Measurements from ENCODE around the gene CEACAM18. TPM values are rescaled to one million over a fixed set of nuclear protein-coding genes. Genes with fewer than 3 reads are reported as not detected.

Gene CEACAM18
- total and polyA plus RNA-seq, 10 of the 15 experiments (the other 5 are each of a cell fraction or from before 2014, with no cell fraction given) = not detected

DNA sequence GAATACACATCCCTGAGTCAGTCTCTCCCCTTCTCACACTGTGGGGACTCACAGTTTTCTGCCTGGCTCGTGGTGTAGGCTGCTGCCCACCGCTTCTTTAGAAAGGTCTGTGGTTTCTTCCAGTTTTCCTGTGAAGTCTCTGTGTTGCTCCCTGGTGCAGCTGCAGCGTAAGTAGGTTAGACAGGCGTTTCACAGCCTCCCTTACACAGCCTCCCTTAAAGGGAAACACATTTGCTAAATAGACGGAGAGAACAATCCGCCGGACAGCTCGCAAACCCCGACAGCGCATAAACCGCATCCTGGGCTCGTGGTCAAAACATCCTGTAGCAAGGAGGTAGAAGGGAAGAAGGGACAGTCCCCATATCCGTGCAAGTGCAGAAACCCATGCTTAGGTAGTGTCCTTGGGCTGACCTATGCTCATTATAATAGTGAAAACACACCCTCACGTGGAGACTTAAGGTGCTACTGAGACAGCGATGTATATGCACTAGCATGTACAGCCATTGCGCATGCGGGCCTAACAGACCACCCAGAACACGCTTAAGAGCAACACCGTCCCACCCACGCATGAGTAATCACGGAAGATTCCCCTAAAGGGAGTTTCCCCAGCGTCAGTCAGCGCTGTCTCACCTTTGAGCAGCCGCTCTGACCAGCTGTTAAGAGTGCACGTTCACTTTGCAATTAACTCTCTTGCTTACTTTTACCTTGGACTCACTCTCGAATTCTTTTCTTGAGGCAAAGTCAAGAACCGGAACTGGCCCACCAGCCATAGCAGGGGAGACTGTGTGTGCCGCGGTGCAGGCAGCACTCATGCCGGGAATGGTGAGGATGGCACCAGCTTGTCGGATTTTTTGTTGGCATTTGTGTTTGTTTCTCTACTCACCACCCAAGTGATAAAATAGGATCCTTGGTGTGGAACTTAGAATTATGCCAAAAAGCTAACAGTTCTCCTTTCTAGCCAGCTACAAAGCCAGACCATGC lies 36.6 kb upstream of the CEACAM18 start (continued):
- TF ChIP-seq, protein P1, sequence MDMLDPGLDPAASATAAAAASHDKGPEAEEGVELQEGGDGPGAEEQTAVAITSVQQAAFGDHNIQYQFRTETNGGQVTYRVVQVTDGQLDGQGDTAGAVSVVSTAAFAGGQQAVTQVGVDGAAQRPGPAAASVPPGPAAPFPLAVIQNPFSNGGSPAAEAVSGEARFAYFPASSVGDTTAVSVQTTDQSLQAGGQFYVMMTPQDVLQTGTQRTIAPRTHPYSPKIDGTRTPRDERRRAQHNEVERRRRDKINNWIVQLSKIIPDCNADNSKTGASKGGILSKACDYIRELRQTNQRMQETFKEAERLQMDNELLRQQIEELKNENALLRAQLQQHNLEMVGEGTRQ (IDR thresholded peaks at IDR 0.05; ENCODE audit: borderline replicate concordance, low read depth, low read length) = no peak; the same call in 1 of the 2 replicates
- TF ChIP-seq MYB (IDR thresholded peaks at IDR 0.05; ENCODE audit: borderline replicate concordance, low read depth, low read length) (no peak), KLF5 (IDR thresholded peaks at IDR 0.05; ENCODE audit: partially characterized antibody) (no peak), ZNF384 (IDR thresholded peaks at IDR 0.05; ENCODE audit: borderline replicate concordance, low read depth, low read length) (no peak), SPI1 (IDR thresholded peaks at IDR 0.05; ENCODE audit: borderline replicate concordance, insufficient read depth, low read depth, low read length) (no peak), ESRRA (IDR thresholded peaks at IDR 0.05; ENCODE audit: low read length) (peak; percentile 94), DPF2 (IDR thresholded peaks at IDR 0.05) (peak; percentile 72; the same call in 1 of the 2 replicates), POLR2AphosphoS5 (IDR thresholded peaks at IDR 0.05; ENCODE audit: low read length) (no peak), TARDBP (IDR thresholded peaks at IDR 0.05; ENCODE audit: borderline replicate concordance) (no peak), EZH2 (IDR thresholded peaks at IDR 0.05; ENCODE audit: borderline replicate concordance, control insufficient read depth, low read depth, low read length) (no peak), ZNF274 (IDR thresholded peaks at IDR 0.05; ENCODE audit: insufficient read depth, insufficient read length) (no peak), MYC (IDR thresholded peaks at IDR 0.05; ENCODE audit: insufficient read depth, insufficient read length, insufficient replicate concordance, low read length, severe bottlenecking) (no peak), SRF (IDR thresholded peaks at IDR 0.05; ENCODE audit: low read depth in 2 of 2, low read length in 2 of 2) (no peak), SREBF2 (IDR thresholded peaks at IDR 0.05; ENCODE audit: low read length) (no peak), GABPA (IDR thresholded peaks at IDR 0.05; ENCODE audit: low read depth) (peak; percentile 26; the same call in 1 of the 2 replicates), CHD2 (IDR thresholded peaks at IDR 0.05; ENCODE audit: borderline replicate concordance, low read depth, low read length) (peak; percentile 66), BRCA1 (IDR thresholded peaks at IDR 0.05; ENCODE audit: low read depth, low read length) (no peak), KAT2A (conservative IDR thresholded peaks at IDR 0.05; ENCODE audit: control insufficient read depth, low read depth, low read length) (no peak)
- TF ChIP-seq, protein P2, sequence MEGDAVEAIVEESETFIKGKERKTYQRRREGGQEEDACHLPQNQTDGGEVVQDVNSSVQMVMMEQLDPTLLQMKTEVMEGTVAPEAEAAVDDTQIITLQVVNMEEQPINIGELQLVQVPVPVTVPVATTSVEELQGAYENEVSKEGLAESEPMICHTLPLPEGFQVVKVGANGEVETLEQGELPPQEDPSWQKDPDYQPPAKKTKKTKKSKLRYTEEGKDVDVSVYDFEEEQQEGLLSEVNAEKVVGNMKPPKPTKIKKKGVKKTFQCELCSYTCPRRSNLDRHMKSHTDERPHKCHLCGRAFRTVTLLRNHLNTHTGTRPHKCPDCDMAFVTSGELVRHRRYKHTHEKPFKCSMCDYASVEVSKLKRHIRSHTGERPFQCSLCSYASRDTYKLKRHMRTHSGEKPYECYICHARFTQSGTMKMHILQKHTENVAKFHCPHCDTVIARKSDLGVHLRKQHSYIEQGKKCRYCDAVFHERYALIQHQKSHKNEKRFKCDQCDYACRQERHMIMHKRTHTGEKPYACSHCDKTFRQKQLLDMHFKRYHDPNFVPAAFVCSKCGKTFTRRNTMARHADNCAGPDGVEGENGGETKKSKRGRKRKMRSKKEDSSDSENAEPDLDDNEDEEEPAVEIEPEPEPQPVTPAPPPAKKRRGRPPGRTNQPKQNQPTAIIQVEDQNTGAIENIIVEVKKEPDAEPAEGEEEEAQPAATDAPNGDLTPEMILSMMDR (IDR thresholded peaks at IDR 0.05 in 2 of 3, conservative IDR thresholded peaks at IDR 0.05 in 1 of 3; ENCODE audit: control insufficient read depth in 2 of 3, extremely low read depth in 1 of 3, insufficient read depth in 1 of 3, low read depth in 3 of 3, low read length in 3 of 3) = peak in 2 of 3 experiments; percentile 4 to 16; a peak in 2 of 6 replicates
- TF ChIP-seq, protein P3, sequence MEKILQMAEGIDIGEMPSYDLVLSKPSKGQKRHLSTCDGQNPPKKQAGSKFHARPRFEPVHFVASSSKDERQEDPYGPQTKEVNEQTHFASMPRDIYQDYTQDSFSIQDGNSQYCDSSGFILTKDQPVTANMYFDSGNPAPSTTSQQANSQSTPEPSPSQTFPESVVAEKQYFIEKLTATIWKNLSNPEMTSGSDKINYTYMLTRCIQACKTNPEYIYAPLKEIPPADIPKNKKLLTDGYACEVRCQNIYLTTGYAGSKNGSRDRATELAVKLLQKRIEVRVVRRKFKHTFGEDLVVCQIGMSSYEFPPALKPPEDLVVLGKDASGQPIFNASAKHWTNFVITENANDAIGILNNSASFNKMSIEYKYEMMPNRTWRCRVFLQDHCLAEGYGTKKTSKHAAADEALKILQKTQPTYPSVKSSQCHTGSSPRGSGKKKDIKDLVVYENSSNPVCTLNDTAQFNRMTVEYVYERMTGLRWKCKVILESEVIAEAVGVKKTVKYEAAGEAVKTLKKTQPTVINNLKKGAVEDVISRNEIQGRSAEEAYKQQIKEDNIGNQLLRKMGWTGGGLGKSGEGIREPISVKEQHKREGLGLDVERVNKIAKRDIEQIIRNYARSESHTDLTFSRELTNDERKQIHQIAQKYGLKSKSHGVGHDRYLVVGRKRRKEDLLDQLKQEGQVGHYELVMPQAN (conservative IDR thresholded peaks at IDR 0.05) = 0 out of 2 replicates have a peak, but pooled peaks have one; percentile 21
- TF ChIP-seq, protein P4, sequence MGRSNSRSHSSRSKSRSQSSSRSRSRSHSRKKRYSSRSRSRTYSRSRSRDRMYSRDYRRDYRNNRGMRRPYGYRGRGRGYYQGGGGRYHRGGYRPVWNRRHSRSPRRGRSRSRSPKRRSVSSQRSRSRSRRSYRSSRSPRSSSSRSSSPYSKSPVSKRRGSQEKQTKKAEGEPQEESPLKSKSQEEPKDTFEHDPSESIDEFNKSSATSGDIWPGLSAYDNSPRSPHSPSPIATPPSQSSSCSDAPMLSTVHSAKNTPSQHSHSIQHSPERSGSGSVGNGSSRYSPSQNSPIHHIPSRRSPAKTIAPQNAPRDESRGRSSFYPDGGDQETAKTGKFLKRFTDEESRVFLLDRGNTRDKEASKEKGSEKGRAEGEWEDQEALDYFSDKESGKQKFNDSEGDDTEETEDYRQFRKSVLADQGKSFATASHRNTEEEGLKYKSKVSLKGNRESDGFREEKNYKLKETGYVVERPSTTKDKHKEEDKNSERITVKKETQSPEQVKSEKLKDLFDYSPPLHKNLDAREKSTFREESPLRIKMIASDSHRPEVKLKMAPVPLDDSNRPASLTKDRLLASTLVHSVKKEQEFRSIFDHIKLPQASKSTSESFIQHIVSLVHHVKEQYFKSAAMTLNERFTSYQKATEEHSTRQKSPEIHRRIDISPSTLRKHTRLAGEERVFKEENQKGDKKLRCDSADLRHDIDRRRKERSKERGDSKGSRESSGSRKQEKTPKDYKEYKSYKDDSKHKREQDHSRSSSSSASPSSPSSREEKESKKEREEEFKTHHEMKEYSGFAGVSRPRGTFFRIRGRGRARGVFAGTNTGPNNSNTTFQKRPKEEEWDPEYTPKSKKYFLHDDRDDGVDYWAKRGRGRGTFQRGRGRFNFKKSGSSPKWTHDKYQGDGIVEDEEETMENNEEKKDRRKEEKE (IDR thresholded peaks at IDR 0.05) = no peak

Measured in GM12878 (cell line).